Frontal cortex (tissue), 4 donors: ENCODE results near the gene MCRIP1. TPM values are rescaled to one million over a fixed set of nuclear protein-coding genes. Genes with fewer than 3 reads are reported as not detected.
A peak's percentile ranks its signal among the peaks of the same experiment; 100 is the strongest.

Experiments
- DNase-seq, 2 donors: peaks; one replicate each; pipeline ENCODE4 v3.0.0; 2012; ENCODE audit warnings: low spot score in 2 of 2
- FAIRE-seq: peaks from 2 replicates; lab custom pipeline; 2012; peaks lifted over from hg19 to GRCh38; lab: Jason Lieb, UNC
- total RNA-seq: library from RNA; depleted of rRNA; stranded (reverse); fragments of >200 nt; gene quantifications from one replicate; pipeline ENCODE4 v1.2.3, GENCODE V29; 2014
- donor health status: control.
- donor health status: control.
- donor health status: control.

MCRIP1 gene
- total RNA-seq, 1 donor from 2014 or later = 86.4 TPM

DNA sequence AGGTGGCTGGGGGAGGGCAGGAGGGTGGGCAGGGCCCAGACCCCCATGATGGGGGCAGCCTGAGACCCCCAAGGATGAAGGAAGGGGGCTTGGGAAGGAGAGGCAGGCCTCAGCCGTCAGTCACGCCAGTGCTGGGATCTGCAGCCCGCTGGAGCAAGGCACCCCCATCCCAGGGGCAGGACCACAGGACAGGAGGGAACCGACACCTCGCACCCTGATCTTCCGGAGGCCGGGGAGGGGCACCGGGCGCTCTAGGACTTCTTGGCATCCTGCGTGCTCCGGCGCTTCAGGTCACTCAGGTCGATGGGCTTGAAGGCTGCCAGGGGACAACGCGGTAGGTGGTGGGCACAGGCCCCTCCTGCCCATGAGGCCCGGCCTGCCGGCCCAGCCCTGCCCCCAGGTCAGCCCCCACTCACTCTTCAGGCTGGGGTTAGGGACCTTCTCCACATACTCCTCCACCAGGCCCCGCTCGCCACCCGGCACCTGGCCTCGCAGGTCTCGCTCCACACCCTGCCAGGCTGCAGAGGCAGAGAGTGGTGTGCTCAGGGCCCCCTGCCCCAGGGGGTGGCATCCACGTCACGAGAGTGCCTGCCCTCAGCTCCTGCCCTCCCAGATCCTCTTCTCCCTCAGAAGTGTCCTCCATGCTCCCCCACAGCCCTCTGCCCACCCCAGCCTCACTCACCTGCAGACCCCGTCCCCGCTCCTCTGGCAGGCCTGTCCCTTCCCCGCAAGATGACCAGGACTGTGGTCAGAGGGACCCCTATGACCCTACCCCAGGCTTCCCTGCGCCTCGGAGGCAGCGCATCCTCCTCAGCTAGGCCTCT lies 9.9 kb downstream of the MCRIP1 start:
- no peak for FAIRE-seq
- no peak for DNase-seq

DNA sequence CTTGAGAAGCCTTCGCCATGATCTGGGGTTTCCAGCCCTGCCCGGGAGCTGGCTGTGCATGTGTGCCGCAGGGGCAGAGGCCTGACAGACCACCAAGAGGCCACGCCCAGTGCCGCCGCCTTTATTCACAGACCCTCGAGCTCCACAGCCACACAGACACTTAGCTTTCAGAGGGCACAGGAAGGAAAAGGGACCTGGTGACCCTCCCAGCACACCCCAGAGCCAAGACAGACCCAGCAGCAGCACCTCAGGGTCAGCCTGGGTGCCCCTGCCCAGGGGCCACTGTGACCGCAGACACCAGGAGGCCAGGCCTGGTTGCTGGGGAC lies 10.8 kb downstream of the MCRIP1 start:
- no peak for DNase-seq
- no peak for FAIRE-seq

DNA sequence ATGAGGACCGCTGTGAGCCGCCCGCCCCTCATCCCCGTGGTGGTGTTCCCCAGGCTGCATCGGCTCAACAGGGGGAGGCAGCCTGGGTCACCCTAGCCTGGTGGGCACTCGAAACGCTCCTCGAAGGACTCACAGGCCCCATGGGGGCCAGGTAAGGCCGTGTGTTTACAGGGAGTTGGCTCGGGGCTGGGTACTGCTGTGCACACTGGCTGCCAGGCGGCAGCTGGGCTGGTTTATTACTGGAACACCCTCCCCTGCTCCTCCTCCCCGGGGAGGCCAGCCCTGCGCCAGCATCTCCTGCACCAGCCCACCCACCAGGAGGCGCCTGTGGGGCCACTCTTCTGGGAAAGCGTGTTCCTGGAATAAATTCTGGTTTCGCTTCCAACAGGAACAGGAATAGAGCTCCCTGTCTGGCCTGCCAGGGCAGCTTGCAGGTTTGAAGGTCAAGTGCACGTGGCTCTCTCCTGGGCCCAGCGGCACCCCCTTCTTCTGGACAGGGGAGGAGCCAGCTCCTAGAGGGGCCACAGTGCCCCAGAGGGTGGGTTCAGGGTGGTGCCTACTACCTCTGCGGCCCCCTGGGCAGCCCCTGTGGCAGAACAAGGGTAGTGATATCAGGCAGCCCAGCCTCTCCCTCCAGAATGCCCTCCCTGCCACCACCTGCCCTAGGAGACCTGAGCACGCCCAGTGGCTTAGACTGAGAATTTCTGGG lies 11.3 kb downstream of the MCRIP1 start:
- no peak for FAIRE-seq
- peak in 1 of 2 donors; percentile 77 for DNase-seq

DNA sequence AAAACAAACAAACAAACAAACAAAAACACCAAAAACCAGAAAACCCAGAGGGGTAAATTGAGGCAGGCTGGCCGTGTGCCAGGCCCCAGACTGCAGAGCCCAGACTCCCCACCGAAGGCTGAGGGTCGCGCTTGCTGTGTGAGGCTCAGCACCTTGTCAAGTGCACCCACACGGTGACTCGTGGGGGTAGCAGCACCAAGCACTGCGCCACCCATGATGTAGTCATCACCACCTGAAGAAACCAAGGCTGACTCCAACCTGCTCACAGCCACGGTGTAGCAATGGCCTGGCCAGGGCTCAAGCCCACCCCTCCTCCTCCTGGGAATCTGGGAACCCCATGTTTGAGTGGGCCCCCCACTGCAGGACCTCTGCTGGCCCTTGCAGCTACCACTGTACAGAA lies 11.9 kb downstream of the MCRIP1 start:
- FAIRE-seq (no peak), DNase-seq (no peak)

DNA sequence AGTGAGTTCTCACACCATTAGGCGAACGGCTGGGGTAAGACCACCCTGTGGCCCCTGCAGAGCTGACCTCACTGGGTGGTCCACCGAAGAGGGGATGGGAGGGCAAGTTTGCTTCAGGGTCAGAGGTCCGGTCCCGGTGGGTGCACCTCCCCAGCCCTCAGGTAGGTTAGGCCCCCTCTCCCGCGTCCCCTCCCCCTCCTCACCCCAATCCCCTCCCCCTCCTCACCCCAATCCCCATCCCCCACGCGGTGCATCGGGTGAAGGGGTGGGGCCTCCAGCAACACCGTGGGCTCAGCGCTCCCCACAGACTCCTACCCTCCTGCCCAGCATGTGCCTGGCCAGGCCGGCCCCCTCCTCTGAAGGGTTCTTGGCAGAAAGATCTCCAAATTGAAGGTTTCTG lies 13.4 kb downstream of the MCRIP1 start:
- no peak for FAIRE-seq
- no peak for DNase-seq

DNA sequence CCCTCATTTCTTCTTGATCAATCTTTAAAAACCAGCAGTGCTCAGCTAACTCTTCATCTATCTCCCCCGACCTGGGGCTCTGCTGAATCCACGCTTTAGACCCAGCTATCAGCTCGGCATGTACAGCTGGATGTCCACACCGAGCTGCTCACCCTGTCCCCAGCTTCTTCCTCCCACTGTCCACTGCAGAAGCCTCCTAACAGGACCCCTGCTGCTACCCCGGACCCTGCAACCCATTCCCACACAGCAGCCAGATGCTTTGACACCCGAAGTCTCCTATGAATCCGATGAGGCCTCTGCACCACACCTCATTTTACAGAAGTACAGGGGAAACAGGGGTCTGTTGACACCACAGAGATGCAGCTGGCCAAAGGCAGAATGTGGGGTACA lies 15.3 kb downstream of the MCRIP1 start:
- no peak for FAIRE-seq
- no peak for DNase-seq

DNA sequence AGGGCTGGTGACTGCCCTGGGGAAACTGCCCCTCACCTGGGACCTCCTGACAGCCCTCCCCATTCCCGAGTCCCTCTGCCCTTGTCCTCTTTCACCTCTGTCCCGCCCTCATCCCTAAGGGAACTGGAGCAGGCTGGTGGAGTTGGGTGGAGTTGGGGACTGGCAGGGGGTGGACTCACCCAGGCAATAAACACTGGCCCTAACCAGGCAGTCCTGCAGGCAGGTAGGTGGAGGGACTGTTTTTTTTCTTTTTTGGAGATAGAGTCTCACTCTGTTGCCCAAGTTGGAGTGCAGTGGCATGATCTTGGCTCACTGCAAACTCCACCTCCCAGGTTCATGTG lies 17.5 kb downstream of the MCRIP1 start:
- FAIRE-seq (no peak), DNase-seq (no peak)

DNA sequence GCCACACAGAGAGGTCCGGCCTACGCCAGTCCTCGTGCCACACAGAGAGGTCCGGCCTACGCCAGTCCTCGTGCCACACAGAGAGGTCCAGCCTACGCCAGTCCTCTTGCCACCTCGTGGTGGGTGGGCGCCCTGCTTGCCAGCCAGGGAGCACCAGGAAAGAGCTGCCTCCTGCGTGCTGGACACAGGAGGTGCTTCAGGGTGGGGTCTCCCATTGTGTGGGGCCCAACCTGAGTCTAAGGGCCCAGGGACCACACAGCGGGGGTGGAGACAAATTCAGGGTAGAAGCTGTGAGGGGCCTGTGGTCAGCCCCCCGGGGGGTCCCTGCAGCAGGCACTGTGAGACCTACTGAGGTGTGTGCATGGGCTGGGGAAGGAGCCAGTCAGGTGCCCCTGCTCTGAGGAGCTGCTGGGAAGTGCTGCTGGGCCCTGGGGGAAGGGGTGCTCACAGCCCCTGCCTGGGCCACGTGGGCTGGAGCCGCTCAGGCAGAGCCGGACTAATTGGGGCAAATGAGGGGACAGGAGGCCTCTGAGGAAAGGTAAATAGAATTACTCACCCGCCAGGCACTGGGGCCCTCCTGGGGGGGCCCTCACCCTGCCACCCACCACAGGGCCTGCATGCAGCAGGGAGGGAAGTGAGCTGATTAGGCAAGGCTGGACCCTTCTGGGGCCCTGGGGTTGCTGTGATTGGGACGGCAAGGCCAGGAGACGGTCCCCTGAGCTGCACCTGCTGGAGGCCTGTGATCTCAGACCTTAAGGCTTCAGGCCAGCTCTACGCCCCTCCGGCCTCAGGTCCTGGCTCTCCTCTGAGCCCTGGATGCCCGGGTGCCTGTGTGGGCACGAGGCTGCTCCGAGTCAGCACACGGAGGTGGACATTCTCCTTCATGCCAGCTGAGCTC lies 18.1 kb downstream of the MCRIP1 start:
- no peak for DNase-seq
- no peak for FAIRE-seq

DNA sequence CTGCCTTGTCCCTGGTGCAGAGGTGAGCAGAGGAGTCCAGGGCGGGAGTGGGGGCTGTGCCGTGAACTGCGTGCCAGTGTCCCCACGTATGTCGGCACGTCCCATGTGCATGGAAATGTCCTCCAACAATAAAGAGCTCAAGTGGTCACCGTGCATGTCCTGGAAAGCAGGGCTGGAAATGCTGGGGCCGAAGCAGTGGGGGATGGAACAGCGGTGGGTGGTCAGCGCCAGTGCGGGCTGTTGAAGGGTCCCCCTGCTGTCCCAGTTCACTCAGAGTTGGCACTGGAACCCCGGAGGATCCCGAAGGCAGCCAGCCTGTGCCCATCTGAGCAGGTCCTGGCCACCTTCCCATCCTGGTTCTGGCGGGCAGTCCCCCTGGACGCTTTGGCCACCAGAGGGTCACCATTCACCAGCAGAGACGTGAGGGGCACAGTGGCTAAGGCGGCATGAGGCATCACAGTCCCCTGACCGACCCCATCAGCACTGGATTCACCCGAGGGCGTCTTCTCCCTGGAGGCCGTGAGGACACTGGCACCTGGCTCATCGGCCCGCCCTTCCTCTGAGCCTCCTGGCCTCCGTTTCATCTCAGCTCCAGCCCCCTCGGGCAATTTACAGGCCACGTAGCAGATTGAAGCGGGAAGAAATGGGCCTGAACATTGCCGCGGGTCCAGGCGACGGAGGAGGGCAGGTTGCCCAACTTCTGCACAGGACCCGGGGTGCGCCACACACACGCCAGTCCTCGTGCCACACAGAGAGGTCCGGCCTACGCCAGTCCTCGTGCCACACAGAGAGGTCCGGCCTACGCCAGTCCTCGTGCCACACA lies 19.0 kb downstream of the MCRIP1 start:
- no peak for FAIRE-seq

DNA sequence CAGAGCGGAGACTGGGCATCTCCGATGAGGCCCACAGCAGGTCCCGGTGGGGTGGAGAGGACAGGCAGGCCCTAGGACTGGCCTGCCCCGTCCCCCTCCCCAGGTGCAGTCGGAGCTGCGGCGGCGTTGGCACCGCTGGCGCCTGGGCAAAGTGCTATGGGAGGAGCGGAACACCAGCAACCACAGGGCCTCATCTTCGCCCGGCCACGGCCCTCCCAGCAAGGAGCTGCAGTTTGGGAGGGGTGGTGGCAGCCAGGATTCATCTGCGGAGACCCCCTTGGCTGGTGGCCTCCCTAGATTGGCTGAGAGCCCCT lies 19.8 kb downstream of the MCRIP1 start:
- no peak for FAIRE-seq

More for the DNA sequence above, 19.0 kb downstream of the MCRIP1 start:
- DNase-seq = no peak

DNA sequence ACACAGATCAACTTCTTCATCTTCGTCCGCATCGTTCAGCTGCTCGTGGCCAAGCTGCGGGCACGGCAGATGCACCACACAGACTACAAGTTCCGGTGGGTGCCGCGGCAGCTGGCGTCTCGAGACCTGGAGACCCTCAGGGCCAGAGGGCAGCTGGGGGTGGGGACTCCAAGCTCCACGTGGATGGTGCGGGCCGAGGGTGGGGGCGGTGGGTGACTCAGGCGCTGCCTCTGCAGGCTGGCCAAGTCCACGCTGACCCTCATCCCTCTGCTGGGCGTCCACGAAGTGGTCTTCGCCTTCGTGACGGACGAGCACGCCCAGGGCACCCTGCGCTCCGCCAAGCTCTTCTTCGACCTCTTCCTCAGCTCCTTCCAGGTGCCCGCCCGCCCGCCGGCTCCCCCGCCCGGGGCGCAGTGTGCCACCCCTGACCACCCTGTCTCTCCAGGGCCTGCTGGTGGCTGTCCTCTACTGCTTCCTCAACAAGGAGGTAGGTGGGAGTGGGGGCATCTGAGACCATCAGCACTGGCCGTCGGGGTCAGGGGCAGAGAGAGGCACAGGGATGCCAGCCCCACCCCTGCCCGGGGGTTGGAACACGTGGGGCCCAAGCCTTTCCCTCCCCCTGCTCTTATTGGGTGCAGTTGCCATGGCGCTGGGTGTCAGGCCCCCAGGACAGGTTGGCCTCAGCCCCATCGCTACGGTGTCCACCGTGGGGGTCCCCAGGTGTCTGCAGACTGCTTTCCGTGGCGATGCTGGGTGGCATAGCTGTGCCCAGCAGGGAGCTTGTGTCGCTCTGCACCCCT lies 20.3 kb downstream of the MCRIP1 start:
- FAIRE-seq = no peak
- no peak for DNase-seq

More for the DNA sequence above, 19.8 kb downstream of the MCRIP1 start:
- DNase-seq = no peak

DNA sequence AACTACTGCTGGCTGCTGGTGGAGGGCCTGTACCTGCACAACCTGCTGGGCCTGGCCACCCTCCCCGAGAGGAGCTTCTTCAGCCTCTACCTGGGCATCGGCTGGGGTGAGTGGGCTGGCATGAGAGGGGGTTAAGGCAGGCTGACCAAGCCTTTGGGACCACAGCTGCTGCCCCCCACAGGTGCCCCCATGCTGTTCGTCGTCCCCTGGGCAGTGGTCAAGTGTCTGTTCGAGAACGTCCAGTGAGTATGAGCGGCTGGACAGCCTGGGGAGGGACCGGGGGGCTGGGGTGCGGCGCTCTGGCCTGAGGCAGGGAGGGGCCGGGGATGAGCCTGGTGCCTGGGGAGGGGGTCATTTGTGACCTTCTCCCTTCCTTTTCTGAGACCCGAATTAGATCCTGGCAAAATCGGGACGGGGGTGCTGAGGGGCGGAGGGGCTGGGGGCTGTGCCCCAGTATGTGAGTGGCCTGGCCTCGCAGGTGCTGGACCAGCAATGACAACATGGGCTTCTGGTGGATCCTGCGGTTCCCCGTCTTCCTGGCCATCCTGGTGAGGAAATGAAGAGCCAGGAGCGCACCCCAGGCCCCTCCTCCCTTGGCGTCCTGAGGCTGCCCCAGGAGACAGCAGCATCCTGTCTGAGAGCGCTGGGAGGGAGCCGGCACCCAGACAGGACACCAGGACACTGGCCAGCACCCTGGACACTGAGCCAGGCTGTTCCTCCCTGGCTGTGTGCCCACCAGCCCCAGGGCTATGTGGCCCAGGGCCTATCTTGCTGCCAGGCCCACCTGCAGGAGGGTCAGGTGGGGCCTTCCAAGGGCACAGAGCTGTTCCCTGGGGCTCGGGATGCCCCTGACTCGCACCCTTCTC lies 21.2 kb downstream of the MCRIP1 start:
- FAIRE-seq (no peak), DNase-seq (no peak)

DNA sequence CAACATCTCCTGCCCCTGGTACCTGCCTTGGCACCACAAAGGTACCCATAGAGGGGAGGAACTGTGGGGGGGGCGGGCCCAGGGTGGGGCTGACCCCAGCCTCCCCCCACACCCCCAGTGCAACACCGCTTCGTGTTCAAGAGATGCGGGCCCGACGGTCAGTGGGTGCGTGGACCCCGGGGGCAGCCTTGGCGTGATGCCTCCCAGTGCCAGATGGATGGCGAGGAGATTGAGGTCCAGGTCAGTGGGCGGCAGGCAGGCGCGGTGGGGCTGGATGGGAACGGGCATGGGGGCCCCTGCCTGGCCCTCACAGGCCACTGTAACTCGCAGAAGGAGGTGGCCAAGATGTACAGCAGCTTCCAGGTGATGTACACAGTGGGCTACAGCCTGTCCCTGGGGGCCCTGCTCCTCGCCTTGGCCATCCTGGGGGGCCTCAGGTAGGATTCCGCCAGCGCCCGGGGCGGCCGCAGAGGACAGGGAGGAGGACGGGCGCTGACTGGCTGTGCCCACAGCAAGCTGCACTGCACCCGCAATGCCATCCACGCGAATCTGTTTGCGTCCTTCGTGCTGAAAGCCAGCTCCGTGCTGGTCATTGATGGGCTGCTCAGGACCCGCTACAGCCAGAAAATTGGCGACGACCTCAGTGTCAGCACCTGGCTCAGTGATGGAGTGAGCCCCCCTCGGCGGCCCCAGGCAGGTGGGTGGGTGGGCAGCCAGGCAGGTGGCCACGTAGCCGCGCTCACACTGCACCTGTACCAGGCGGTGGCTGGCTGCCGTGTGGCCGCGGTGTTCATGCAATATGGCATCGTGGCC lies 22.0 kb downstream of the MCRIP1 start:
- no peak for FAIRE-seq
- no peak for DNase-seq

DNA sequence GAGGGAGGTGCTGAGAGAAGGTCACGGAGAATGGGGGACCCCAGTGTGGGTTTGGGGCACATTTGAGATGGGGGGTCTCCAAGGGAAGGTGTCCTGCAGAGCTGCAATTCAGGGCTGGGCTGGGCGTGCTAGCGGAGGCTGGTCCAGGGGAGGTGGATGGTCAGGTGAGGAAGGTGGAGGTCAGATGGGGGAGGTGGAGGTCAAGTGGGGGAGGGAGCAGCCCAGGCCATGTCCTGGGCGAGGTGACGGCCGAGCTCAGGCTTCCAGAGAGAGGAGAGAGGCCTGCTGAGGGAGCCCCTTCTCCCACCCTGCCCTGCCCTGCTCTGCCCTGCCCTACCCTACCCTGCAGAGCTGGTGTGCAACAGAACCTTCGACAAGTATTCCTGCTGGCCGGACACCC lies 22.6 kb downstream of the MCRIP1 start:
- DNase-seq (no peak), FAIRE-seq (no peak)

DNA sequence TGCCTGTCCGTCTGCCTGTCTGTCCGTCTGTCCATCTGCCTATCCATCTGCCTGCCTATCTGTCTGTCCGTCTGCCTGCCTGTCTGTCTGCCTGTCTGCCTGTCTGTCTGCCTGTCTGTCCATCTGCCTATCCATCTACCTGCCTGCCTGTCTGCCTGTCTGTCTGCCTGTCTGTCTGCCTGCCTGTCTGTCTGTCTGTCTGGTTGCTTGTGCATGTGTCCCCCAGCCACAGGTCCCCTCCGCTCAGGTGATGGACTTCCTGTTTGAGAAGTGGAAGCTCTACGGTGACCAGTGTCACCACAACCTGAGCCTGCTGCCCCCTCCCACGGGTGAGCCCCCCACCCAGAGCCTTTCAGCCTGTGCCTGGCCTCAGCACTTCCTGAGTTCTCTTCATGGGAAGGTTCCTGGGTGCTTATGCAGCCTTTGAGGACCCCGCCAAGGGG lies 23.5 kb downstream of the MCRIP1 start:
- no peak for DNase-seq
- no peak for FAIRE-seq

DNA sequence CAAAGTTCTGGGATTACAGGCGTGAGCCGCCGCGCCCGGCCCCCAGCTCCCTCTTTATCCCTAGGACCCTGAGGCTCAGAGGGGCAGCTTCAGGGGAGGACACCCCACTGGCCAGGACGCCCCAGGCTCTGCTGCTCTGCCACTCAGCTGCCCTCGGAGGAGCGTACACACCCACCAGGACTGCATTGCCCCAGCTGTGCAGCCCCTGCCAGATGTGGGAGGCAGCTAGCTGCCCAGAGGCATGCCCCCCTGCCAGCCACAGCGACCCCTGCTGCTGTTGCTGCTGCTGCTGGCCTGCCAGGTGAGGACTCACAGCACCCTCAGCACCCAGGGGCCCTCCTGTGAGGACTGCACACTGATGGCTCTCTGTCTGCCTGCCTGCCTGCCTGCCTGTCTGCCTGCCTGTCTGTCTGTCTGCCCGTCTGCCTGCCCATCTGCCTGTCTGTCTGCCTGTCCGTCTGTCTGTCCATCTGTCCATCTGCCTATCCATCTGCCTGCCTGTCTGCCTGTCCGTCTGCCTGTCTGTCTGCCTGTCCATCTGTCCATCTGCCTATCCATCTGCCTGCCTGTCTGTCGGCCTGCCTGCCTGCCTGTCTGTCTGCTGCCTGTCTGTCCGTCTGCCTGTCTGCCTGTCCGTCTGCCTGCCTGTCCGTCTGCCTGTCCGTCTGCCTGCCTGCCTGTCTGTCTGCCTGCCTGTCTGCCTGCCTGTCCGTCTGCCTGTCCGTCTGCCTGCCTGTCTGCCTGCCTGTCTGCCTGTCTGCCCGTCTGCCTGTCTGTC lies 24.1 kb downstream of the MCRIP1 start:
- DNase-seq (no peak), FAIRE-seq (no peak)

DNA sequence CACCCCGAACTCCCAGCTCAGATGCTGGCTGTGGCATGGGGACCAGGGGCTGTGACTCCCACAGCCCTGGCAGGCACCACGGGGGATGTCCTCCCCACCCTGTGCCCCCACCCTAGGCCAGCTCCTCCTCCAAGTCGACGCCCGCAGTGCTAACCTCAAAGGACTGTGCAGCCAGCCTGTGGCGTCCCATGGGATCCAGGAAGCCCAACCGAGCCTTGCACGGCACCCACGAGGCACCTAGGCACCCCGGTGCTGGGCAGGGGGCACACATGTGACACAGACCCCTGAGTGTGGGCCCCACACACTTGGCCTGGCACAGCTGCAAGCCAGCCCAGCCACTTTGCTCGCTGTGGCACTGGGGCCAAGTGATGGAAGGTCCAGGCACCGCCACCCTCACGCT lies 25.3 kb downstream of the MCRIP1 start:
- FAIRE-seq (no peak), DNase-seq (no peak)
